H1 (cell line): ENCODE results near the gene RCBTB1. TPM values are rescaled to one million over a fixed set of nuclear protein-coding genes. Genes with fewer than 3 reads are reported as not detected.

Experiments used
- TAF1 ChIP-seq: IDR thresholded peaks from 2 replicates; pipeline ENCODE4 v1.6.1; 2011; ENCODE audit warnings: mild to moderate bottlenecking, low read depth, low read length
- polyA plus RNA-seq, 7 experiments: library from polyadenylated mRNA; depleted of rRNA in 3 of 7; stranded (reverse) in 5 of 7; unstranded in 2 of 7; fragments of >200 nt in 5 of 7; fragments of 200-250 nt in 2 of 7; gene quantifications; 1 replicate in 5 of 7; 2 replicates in 1 of 7; 4 replicates in 1 of 7; pipeline versions ENCODE4 v1.2.1 to v1.2.3, GENCODE V29; 2011 to 2013; ENCODE audit warnings: missing spikeins in 2 of 7, mixed read lengths in 2 of 7
- total RNA-seq: library from RNA; stranded (reverse); fragmentation: NEBNext Ultra II Directional; extraction: Animal tissue kit (Norgen Biotek cat#: 25700); gene quantifications from 2 replicates; pipeline ENCODE4 v1.2.1, GENCODE V29; 2021

RCBTB1 gene
- total and polyA plus RNA-seq, 2 of the 8 experiments (the other 6 are each of a cell fraction or from before 2014, with no cell fraction given): 13.7 to 29.8 TPM

DNA sequence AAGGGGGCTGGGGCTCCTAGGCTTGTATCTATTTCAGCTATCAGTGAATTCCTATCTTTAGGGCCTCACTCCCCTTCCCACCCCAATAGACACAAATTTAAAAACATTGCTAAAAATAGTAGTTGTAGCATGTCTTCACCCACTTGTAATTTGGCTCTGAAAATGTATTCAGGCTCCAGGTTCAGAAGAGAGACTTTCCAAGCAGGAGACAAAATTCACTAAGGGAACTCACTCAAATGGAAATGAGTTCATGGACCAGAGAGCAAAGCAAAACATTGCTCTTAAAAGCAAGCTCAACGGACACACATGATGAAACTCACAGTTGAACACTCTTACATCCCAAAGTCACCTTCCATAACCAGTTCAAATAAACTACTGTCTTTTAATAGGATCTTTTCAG lies 52.8 kb downstream of the RCBTB1 start (continued):
- TF ChIP-seq TAF1: no peak
